Activated CD8-positive, alpha-beta memory T cell treated with anti-CD3 and anti-CD28 coated beads, Interleukin-2, amount 50 U/mL, for 1 hour (primary cell): Measurements from ENCODE around the gene MDH2.
"Not testable (repeated sequence)": the region's sequence is repeated elsewhere in the genome, so short reads cannot be mapped to it uniquely, and the experiment has no call there.

Source experiments
- DNase-seq: peaks from one replicate; pipeline ENCODE4 v3.0.0-alpha.2; 2020; ENCODE audit errors: extremely low read depth

Gene MDH2

DNA sequence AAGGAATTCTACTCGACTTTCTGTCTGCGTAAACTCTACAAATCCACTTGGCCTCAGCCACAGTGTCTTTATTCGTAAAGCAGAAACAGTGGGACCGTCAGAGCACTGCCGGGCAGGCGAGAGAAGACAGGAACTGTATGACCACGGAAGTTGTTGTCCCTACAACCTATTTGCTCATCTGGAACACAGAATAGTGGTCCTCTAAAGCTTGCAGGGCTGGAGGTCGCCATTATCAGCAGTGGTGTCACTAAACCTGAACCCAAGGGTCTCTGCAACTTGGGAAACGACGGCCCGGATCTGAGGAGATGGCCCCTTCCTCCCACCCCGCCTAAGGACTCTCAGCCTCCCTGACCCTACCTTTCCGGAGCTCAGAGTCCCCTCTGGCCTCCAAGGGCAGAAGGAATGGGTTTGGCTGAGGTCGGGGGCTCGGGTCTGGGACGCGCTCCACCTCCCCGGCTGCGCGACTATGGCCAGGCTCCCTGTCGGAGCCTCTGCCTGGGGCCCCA is 548 bp upstream of the MDH2 start:
- DNase-seq, result no peak

DNA sequence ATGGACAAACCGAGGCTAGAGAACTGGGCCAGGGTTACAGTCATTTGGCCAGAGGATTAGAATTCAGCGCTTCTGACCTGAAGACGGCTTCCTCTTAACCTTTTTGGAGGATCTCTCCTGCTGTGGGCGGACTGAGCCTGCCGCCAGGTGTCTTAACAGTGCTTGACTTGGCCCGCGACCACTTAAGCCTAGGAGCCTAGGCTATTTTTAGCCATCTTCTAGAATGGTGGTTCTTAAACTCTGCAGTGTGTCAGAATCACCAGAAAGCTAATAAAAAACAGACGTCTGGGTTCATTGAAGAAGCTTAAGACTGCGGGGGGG is 722 bp downstream of the MDH2 start:
- DNase-seq, result no peak

DNA sequence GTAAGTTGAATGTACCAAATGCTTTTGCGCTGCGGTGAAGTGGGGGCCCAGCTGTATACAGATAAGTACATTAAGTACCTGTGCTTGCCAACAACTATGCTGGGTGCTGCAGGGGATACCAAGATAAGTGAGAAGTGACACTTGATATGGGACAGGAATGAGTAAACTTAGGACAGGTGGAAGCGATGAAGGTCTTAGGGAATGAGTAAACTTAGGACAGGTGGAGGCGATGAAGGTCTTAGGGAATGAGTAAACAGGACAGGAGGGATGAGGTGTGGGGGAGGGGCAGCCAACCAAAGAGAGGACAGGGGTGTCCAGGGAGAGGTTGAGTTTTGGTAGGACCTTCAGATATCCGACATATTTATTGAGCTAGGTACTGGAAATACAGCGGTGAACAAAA is 1.4 kb downstream of the MDH2 start:
- DNase-seq, result no peak

DNA sequence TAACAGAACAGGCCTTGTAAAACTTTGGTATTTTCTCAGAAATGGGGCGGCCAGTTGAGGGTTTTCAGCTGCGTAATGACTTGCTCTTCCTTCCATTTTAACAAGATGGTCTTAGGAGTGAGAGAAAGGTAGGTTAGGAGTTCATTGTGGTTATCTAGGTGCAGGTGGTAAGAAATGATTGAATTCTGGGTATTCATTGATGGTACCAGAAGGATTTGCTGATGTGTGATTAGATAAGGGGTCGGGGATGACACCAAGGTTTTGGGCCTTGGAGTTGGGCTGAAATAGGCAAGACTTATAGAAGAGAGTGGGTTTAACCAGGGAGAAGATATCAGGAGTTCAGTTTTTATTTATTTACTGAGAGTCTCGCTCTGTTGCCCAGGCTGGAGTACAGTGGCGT is 2.6 kb downstream of the MDH2 start:
- no peak for DNase-seq

DNA sequence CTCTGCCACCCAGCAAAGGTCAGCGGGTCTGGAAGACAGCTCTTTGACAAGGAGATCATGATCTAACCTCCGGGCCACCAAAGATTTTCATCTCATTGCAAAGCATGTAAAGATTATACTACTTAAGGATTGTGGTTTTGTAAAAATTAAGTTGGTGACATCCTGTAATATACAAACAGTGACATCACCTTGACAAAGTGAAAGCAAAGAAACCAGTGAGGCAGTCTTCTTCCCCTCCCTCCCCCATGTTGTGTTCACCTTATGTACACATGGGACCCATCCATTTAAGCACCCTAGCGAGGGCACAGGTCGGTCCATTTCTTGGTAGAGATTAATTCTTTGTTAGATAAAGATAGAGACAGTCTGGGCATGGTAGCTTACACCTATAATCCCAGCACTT is 3.9 kb downstream of the MDH2 start:
- DNase-seq, result no peak

DNA sequence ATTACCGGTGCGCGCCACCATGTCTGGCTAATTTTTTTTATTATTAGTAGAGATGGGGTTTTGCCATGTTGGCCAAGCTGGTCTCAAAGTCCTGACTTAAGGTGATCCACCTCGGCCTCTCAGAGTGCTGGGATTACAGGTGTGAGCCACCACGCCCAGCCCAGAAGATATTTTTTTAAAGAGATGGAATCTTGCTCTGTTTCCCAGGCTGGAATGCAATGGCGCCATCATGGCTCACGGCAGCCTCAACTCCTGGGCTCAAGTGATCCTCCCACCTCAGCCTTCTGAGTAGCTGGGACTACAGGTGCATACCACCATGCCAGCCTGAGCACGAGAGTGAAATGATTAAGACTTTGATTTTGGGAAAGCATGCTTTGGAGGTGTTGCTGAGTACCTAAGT is 4.8 kb downstream of the MDH2 start:
- DNase-seq, result not testable (repeated sequence)

DNA sequence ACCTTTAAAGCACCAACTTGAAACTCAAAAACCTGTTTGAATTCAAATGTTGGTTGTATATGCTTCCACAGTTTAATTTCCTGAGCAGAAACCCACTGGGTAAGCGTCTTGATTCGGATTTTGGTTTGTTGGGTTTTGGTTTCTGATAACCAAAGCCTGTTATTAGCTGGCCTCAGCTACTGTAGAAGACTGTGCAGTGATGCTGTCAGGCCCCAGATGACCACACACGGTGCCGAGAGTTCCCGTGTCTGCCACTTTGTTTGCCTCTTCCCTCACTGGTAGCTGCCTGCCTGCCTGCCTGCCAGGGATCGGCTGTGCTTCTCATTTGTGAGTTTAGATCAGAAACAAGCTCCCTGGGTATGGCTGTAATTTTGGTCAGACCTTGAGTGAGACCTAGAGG is 5.6 kb downstream of the MDH2 start:
- DNase-seq, result no peak

DNA sequence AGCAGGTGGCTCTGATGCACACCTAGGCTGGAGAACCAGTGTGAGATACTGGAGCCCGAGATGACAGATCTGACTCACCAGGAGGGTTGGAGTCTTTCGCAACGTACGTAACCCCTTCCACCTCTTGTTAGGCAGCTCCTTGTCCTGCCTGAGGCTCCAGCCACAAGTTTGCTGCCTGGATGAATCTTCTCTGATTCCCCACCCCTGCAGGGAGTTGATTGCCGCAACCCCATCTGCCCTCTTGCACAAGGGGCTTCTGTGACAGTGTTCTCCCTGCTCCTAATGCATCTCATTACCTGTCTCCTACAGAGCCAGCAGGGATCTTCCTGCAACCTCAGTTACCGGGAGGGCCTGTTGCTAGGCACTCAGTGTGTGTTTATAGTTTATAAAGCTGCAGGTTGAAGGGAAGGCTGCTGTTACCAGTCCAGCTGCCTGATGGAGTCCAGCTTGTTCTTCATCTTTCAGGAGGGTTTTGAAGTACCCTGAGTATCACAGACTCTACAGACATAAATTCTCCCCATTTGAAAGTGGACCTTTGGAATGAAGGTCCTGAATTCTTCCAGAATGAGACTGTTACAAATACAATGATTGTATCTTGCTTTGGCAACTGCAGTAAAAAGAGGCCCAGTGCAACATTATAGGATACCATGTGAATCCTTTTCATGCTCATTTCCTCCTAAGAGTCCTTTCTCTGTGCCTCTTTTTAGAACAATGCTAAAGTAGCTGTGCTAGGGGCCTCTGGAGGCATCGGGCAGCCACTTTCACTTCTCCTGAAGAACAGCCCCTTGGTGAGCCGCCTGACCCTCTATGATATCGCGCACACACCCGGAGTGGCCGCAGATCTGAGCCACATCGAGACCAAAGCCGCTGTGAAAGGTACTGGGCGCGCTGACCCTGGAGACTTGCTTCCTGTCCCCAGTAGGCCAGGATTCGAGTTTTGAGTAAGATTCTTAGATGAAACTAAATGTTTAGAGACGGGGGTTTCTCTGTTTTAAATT is 6.5 kb downstream of the MDH2 start:
- DNase-seq, result no peak

DNA sequence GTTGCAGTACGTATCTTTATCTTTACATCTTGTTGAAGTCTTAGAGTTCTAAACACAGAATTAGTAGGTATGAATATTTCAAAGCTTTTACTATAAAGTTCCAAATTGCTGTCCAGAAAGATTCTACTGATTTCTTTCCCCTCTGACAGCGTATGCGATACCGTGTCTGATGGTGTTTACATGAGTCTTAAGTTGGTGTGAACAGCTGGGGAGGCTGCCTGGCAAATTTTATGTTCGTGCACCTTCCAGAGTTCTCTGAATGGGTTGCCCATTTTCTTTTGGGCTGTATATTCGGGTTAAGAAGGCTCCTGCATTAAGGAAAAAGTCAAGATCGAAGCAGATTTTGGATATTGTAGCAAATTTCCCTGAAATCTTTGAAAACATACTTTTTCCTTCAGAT is 8.3 kb downstream of the MDH2 start:
- no peak for DNase-seq

DNA sequence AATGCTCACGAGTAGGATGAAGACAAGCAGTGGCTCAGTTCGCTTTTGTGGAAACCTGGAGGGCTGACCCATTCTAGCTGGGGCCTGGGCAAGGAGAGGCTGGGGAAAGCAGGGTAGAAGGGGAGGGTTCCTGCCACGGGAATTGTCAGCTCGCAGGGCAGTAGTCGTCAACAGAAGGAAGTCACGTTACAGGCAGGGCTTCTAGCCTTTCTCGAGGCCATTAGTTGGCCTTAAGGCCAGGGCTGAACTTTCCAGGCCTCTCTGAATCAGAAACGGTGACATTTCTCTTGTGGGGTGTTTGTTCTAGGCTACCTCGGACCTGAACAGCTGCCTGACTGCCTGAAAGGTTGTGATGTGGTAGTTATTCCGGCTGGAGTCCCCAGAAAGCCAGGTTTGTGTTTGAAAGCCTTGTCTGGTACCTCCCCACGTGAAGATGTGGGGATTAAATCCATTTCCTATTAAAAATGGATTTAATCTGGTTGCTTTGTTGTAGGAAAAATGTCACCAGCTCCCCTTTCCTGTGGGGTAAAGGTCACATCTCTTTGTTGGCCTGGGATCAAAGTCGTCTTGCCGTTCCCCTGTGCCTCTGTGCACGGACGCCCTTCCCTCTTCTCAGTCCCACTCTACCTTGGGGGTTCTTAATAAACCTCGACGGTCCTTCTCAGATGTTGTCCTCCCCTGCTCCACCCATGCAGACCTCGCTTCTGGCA is 9.4 kb downstream of the MDH2 start:
- DNase-seq, result no peak

DNA sequence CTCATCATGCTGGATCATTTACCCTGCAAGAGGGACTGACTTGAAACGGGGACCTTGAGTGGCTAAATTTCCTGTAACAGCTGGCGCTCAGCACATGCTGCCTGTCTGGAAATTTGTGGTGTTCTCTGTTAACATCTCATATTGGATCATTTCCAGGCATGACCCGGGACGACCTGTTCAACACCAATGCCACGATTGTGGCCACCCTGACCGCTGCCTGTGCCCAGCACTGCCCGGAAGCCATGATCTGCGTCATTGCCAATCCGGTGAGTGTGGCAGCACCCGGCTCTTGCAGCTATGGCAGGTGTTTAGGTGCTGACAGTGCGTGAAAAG is 9.9 kb downstream of the MDH2 start:
- no peak for DNase-seq

DNA sequence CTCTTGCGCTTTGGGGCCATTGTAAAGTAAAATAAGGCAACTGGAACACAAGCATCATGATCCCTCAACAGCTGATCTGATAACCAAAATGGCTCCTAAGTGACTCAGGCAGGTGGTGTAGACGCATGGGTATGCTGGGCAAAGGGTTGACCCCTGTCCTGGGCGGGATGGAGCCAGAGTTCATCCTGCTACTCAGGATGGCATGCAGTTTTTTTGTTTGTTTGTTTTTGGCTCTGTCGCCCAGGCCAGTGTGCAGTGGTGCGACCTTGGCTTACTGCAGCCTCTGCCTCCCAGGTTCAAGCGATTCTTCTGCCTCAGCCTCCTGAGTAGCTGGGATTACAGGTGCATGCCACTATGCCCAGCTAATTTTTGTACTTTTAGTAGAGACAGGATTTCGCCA is 10.8 kb downstream of the MDH2 start:
- DNase-seq, result not testable (repeated sequence)

DNA sequence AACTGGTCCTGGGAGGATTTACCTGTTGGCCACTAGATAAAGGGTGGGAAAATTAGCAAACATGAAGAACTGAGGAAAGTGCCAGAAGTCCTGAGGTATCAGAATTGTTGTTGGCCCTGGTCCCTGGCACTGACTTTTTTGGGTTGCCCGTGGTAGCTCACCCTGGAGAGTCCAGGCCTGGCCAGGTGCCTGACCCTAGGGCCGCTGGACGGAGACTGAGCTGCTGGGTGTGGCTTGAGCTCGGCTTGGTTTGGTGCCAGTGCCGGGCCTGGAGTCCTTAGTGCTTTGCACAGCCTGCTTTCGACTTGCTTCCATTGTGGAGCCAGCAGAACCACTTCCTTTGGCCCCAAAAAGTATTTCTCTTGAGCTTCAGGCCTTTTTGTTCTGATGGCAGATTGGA is 12.9 kb downstream of the MDH2 start:
- DNase-seq, result no peak

DNA sequence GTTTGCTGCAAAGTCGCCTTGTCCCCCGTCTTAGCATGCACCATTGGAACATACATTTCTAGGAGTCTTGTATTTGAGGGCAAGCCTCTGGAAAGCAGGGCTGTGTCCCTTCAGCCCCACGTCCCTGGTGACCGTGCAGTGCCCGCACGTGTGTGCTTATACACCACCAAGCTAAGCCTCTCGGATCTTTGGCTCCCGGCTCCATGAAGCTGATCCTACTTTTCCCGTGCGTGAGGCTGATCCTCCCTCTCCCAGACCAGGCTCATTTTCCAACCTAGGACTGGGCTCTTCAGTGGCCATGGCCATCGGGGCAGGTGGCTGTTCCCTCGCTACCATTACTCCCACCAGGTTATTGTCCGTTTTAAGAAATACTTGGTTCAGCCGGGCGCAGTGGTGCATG is 14.3 kb downstream of the MDH2 start:
- DNase-seq, result no peak

DNA sequence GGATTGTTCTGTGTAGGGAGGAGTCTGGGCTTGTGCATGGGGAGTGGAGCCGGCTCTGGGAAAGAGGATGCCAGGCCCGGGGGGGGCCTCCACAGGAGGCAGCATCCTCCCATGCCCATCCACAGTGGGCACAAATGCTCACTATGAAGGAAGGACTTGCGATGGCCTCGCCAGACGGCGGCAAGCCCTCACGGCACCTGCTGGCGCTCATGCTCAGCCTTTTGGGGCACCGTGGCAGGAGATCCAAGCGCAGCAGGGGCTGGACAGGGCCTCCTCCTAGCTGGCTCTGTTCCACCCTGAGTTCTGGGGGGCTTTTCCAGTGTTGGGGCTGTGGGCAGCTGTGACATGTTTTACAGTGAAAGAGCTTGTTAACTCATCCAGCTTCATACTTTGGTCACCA is 15.2 kb downstream of the MDH2 start:
- DNase-seq, result no peak

DNA sequence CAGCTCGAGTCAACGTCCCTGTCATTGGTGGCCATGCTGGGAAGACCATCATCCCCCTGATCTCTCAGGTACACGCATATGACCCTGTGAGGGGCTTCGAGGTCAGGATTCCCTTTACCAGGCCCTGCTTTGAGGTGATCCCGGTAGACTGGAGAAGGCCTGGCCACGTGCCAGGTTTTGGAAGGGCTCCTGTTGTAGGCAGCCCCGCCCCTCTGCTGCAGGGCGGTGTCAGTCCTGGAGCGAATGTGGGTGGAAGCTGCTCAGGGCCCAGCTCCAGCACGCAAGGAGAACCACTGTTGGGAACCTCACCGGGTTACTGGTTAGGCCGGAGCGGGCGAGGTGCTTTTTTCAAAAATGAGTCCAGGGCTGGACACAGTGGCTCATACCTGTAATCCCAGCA is 15.6 kb downstream of the MDH2 start:
- DNase-seq, result no peak

DNA sequence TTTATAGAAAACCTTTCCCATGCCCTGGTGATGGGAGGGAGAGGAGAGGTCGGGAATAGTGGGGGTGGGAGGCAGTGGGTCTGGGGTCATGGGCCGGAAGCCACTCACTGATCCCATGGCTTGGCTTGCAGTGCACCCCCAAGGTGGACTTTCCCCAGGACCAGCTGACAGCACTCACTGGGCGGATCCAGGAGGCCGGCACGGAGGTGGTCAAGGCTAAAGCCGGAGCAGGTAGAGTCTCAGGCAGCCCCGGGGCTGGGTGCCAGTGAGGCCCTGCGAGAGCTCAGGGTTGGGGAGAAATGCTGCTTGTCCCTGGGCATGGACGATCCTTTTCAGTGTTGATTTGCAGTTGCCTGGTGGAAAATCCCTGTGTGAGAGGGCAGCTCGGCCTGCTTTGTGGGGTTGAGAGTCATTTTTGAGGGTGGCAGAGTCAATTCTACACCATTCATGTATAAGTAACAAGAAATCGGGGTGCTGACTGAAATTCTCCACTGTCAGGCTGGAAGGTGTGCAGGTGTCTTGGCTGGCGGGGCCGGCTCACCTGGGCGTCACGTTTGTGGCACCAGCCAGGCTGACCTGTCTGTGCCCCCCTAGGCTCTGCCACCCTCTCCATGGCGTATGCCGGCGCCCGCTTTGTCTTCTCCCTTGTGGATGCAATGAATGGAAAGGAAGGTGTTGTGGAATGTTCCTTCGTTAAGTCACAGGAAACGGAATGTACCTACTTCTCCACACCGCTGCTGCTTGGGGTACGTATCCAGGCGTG is 16.5 kb downstream of the MDH2 start:
- no peak for DNase-seq

DNA sequence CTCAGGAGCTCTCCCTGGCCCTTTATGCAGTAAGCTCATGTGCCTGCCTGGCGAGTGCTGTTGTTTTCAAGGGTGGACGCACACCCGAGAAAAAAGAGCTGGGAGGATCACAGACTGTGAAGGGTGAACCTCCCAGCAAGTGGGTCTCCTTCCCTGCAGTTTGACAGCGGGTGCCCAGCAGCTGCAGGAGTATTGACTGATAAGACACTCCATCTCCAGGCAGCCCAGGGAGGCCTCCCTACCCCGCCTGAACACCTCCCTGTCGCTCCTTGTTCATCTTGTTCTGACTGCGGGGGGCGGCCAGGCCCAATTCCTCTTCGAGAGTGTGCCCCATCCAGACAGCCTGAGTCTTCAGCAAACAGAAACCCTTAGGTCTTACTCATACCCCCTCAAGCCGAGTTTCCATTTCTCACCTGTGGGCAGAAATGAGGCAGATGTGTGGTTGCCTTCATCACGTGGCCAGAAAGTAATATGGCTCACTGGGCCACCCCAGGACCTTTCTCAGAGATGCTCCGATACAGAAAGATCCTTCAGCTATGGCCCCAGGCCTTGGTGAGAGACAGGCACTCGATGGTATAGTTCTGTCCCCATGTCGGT is 17.2 kb downstream of the MDH2 start:
- DNase-seq, result no peak

DNA sequence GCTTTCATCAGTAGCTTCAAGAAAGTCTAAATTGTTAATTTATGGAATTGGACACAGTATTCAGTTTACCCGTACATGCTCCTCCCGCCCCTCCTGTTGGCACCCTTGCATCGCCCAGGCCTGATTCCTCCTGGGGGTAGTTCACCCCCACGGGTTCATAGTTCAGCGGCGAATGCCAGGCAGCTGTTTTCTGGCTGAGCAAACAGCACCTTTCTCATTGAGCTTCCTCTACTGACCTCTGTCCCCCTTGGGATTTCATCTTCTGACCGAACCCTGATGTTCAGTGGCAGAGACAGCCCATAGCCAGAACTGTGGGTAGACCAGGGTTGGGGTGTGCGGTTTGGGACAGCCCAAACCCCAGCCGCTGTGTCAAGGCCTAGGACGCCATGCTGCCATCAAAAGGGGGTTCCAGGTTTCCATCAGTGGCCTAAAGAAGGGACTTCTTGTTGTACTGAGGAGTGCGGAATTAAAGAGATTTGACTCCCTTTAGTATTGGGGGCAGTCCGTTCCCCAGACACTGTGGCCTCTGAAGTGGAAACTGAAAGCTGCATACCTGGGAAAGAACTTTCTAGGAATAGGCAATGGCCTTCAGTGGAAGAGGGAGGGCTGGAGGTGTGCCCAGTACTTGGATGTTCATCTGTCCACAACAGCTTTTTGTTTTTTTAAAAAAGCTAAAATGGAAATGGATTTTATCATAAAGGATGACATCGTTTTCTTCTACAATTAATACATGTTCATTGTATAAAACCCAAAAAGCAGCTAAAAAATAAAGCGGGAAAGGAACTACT is 19.0 kb downstream of the MDH2 start:
- no peak for DNase-seq

DNA sequence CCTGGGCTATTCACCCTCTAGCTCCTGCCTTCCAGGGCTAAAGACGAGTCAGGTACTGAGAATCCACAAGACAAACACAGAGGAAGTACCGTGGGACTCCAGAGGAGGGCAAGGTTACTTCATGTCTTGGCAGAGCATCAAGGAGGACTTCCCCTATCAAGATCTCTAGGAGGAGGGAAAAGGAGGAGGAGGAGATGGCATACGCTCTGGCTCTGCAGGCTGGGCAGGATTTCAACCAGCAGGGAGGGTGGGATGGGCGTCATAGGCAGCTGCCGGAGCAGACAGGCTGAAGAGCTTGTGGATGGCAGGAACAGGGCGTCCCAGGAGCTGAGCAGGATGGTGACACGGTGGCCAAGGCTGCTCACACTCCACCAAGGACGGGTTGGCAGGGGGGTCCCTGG is 21.3 kb downstream of the MDH2 start:
- no peak for DNase-seq
